ENCODE data around the gene KIAA1958. TPM values are rescaled to one million over a fixed set of nuclear protein-coding genes. Genes with fewer than 3 reads are reported as not detected.

Gene KIAA1958
- polyA plus RNA-seq, 1 of the 3 experiments (the other 2 are of a cell fraction) = 1.6 TPM

GRCh38 chr9:112599732-112600131, 113.1 kb downstream of the KIAA1958 start (continued):
- TF ChIP-seq ZBTB33 (IDR thresholded peaks at IDR 0.05; ENCODE audit: borderline replicate concordance, low read depth) = no peak
- no peak for TF ChIP-seq JUND (IDR thresholded peaks at IDR 0.05)
- no peak for TF ChIP-seq POLR2AphosphoS5 (IDR thresholded peaks at IDR 0.05; ENCODE audit: low read depth, low read length)
- TF ChIP-seq USF2 (IDR thresholded peaks at IDR 0.05; ENCODE audit: borderline replicate concordance, low read depth, low read length) = no peak
- no peak for TF ChIP-seq MAX (IDR thresholded peaks at IDR 0.05; ENCODE audit: low read depth)
- no peak for TF ChIP-seq EP300 (IDR thresholded peaks at IDR 0.05; ENCODE audit: borderline replicate concordance in 1 of 2, low read depth in 1 of 2, low read length in 1 of 2)

GRCh38 chr9:112601636-112602035, 115.0 kb downstream of the KIAA1958 start:
- POLR2A ChIA-PET = no interaction called here
- H3K36me3 ChIP-seq (replicated peaks in 1 of 2; ENCODE audit: control insufficient read depth in 1 of 2, insufficient read depth in 2 of 2, low read length in 1 of 2) = no peaks in the 10 kb centered on the region
- H3K4me1 ChIP-seq (ENCODE audit: control insufficient read depth in 1 of 2, insufficient read depth in 2 of 2, low read depth in 1 of 2, low read length in 1 of 2) = peaks cover 4 to 13% of the 10 kb centered on the region in 2 experiments; a peak in 3 of 4 replicates
- no peaks in the 10 kb centered on the region for H3K9me2 ChIP-seq
- peak overlapping the region; percentile 62 for H3K4me2 ChIP-seq
- TF ChIP-seq EZH2phosphoT487 (IDR thresholded peaks at IDR 0.05; ENCODE audit: borderline replicate concordance, low read depth) (no peak), JUND (IDR thresholded peaks at IDR 0.05) (peak; percentile 8; the same call in 1 of the 2 replicates), FOSL2 (IDR thresholded peaks at IDR 0.05; ENCODE audit: borderline replicate concordance, low read depth) (peak; percentile 21; the same call in 1 of the 2 replicates)
- 66% methylated on average over 2 of the region's 2 CpGs for WGBS (ENCODE audit: low lambda C conversion rate)
- peak overlapping the region in 1 of 2 experiments; percentile 37; a peak in 2 of 4 replicates for H3K27ac ChIP-seq (ENCODE audit: low read depth in 2 of 2, low read length in 1 of 2)
- no peaks in the 10 kb centered on the region for H3K9me3 ChIP-seq
- H3K9ac ChIP-seq = no peak overlapping the region; the same call in 1 of the 2 replicates
- CTCF ChIA-PET = interaction anchor here (0.9 kb wide), 1 partner anchor 219 kb away, joined by 3 read pairs; no protein-coding TSS in a partner anchor
- H3K4me3 ChIP-seq (ENCODE audit: low read depth in 2 of 2, low read length in 1 of 2) = no peak overlapping the region
- no peaks in the 10 kb centered on the region for H3K27me3 ChIP-seq (ENCODE audit: insufficient read depth)
- peaks cover 5% of the 10 kb centered on the region for H3F3A ChIP-seq (replicated peaks; ENCODE audit: insufficient read depth)
- H4K20me1 ChIP-seq (ENCODE audit: insufficient read depth) = no peaks in the 10 kb centered on the region
- DNase-seq = no peak
- H2AFZ ChIP-seq (ENCODE audit: low read depth) = no peak overlapping the region
- H3K79me2 ChIP-seq (ENCODE audit: insufficient read depth) = no peaks in the 10 kb centered on the region

GRCh38 chr9:112604790-112605189, 118.2 kb downstream of the KIAA1958 start:
- Histone ChIP-seq H3K9ac (no peak overlapping the region), H3K4me2 (no peak overlapping the region), H3K27ac (ENCODE audit: low read depth in 2 of 2, low read length in 1 of 2) (no peak overlapping the region), H3K4me3 (ENCODE audit: low read depth in 2 of 2, low read length in 1 of 2) (no peak overlapping the region), H4K20me1 (ENCODE audit: insufficient read depth) (no peaks in the 10 kb centered on the region), H3K27me3 (ENCODE audit: insufficient read depth) (no peaks in the 10 kb centered on the region), H3K9me2 (no peaks in the 10 kb centered on the region), H3K79me2 (ENCODE audit: insufficient read depth) (no peaks in the 10 kb centered on the region), H3F3A (replicated peaks; ENCODE audit: insufficient read depth) (peaks cover 5% of the 10 kb centered on the region), H3K9me3 (no peaks in the 10 kb centered on the region), H3K4me1 (ENCODE audit: control insufficient read depth in 1 of 2, insufficient read depth in 2 of 2, low read depth in 1 of 2, low read length in 1 of 2) (peaks cover 4 to 13% of the 10 kb centered on the region in 2 experiments; a peak in 3 of 4 replicates), H3K36me3 (replicated peaks in 1 of 2; ENCODE audit: control insufficient read depth in 1 of 2, insufficient read depth in 2 of 2, low read length in 1 of 2) (no peaks in the 10 kb centered on the region), H2AFZ (ENCODE audit: low read depth) (no peak overlapping the region)
- TF ChIP-seq SMC3 (IDR thresholded peaks at IDR 0.05; ENCODE audit: low read depth, low read length) = no peak
- POLR2A ChIA-PET = no interaction called here
- CTCF ChIA-PET = no interaction called here
- no peak for DNase-seq
- WGBS (ENCODE audit: low lambda C conversion rate) = 96% methylated on average over 2 of the region's 2 CpGs
